Head of caudate nucleus (tissue), 42 donors: ENCODE measurements around the gene MPHOSPH9.

ENCODE experiments used
- DNase-seq, 42 donors: peaks; one replicate each; pipeline versions ENCODE4 v3.0.0 to v3.0.0-alpha.2; 2020 to 2021; ENCODE audit warnings: mixed read lengths in 7 of 42
- intact Hi-C: fragments of 100-400 bp; cut with DNase I; formaldehyde crosslinking; loops from one replicate; pipeline ENCODE4 v1.15.0; 2022

Gene MPHOSPH9

GRCh38 chr12:123140676-123141614 is 92.0 kb downstream of the MPHOSPH9 start:
- DNase-seq: peak in 2 of 42 donors; percentile 18 to 36
- intact Hi-C loops: no loop called here

- DNase-seq: peak in 4 of 42 donors; percentile 16 to 45 (median 30)
- intact Hi-C loops: no loop called here
Measured at GRCh38 chr12:123139926-123140675, 92.8 kb downstream of the MPHOSPH9 start.

DNA sequence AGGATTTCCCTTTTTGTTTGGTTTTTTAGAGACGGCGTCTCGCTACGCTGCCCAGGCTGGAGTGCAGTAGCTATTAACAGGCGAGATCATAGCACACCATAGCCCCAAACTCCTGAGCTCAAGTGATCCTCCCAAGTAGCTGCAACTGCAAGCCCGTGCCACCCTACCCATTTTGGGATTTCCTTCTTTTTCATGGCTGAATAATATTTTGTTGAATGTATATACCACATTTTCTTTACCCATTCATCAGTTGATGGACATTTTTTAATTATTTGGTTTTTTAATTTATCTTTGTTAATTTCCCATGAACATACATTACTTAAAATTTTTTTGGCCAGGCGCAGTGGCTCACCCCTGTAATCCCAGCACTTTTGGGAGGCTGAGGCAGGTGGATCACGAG is 97.3 kb downstream of the MPHOSPH9 start:
- no peak for DNase-seq
- intact Hi-C loops: no loop called here

GRCh38 chr12:123134826-123135225 is 98.1 kb downstream of the MPHOSPH9 start:
- no peak for DNase-seq
- intact Hi-C loops: no loop called here

- DNase-seq: no peak
- intact Hi-C loops: no loop called here
Measured at GRCh38 chr12:123134271-123134671, 98.7 kb downstream of the MPHOSPH9 start.

DNA sequence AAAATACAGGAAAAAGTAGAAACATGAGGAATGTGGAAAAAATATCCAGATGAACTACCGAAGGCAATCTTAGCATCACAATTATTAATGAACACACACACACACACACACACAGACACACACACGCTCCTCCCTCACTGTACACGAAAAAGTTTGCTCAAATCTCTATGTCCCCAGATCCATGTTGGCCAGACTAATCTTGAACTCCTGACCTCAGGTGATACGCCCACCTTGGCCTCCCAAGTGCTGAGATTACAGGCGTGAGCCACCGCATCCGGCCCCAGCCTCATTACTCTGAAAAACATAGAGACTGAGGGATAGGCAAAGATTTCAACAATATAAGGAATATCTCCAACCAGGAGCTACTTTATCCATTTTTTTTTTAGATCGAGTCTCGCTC is 99.2 kb downstream of the MPHOSPH9 start:
- intact Hi-C loops: no loop called here
- DNase-seq: no peak

DNA sequence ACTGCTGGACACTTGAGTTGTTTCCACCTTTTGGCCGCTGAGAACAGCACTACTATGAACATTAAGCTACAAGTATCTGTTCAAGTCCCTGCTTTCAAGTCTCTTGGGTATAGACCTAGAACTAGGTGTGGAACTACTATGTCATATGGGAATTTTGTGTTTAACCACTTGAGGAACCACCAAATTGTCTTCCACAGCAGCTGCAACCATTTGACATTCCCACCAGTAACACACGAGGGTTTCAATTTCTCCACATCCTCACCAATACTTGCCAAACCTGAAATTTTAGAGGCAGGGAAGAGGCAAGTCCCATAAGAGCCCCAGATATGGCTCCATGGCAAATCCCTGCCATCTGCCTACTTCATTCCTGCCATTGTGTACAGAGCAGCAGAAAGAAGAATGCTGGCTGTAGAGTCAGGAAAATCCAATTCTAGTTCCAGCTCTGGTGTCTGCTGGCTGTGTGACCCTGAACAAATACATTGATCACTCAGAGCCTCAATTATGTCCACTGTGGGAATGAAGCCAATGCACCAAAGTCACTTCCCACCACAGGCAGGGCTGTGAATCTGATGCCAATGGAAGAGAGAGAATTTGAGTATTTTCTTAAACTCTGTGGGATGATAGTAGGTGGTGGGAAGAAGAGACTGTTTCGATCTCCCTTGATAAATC is 99.9 kb downstream of the MPHOSPH9 start:
- no peak for DNase-seq
- intact Hi-C loops: no loop called here

DNA sequence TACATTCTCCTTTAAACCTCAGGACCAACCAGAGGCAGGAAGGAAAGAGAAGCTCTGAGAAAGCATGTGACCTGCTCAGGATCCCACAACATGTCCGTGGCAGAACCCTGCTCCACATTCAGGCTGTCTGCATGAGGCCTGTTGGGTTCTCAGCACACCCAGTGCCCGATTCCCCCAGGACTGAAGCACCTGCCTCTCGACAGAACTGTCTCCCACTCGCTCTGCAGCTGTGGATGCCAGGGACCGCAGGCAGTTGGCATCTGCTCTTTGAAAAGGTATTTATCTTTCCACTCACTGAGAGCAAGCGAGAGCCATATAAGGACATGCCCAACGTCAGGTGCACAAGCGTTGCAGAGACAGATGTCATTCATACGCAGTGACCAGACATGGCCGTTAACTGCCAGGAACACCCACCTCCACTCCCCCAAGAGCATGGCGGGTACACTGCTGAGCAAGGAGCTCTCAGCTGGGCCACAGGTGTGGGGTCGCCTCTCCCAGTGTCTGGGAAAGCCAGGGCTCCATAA is 101.0 kb downstream of the MPHOSPH9 start:
- intact Hi-C loops: no loop called here
- DNase-seq: peak in 7 of 42 donors; percentile 25 to 55 (median 35)

GRCh38 chr12:123131291-123131832 is 101.6 kb downstream of the MPHOSPH9 start:
- intact Hi-C loops: no loop called here
- DNase-seq: no peak

DNA sequence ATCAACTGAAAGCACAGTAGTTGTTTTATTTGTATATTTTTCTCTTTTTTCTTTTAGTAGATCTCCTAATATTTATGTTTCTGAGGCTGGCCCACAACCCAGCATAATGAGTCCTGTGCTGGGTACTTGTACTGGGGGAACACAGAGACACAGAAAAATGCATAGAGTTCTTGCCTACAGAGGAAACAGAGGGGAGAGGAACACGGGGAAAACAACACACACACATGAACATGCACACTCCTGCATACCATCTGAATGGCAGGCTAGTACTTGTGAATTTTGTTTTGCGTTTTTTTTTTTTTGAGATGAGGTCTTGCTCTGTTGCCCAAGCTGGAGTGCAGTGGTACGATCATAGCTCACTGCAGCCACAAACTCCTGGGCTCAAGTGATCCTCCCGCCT is 103.3 kb downstream of the MPHOSPH9 start:
- intact Hi-C loops: no loop called here

GRCh38 chr12:123127182-123127495 is 105.8 kb downstream of the MPHOSPH9 start:
- intact Hi-C loops: no loop called here
- no peak for DNase-seq

More for the DNA sequence above, 103.3 kb downstream of the MPHOSPH9 start:
- no peak for DNase-seq

GRCh38 chr12:123126294-123127181 is 106.4 kb downstream of the MPHOSPH9 start:
- intact Hi-C loops: no loop called here

GRCh38 chr12:123122626-123123025 is 110.3 kb downstream of the MPHOSPH9 start:
- DNase-seq: no peak
- intact Hi-C loops: no loop called here

More at GRCh38 chr12:123126294-123127181, 106.4 kb downstream of the MPHOSPH9 start:
- peak in 5 of 42 donors; percentile 25 to 77 (median 47) for DNase-seq

- DNase-seq: no peak
- intact Hi-C loops: no loop called here
Measured at GRCh38 chr12:123121670-123122069, 111.3 kb downstream of the MPHOSPH9 start.

- intact Hi-C loops: no loop called here
- DNase-seq: no peak
Measured at GRCh38 chr12:123120452-123121166, 112.3 kb downstream of the MPHOSPH9 start.

DNA sequence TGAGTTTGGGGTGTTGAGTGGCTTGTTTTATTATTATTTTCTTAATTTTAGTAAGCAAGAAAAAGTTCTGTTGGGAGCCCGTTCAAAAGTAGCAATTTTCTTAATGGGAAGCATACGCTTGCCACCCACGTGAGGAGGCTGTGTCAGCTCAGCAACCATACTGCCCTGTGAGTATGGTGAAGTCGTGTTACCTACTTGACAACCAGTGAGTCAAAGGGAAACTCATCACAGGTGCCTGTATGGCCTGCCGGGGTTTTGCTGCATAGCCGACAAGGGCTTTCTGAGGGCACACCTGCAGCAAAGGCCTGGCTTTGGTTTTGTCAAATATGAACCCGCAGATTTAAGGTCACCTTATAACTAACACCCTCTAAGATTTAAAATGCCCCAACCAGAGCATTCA is 113.1 kb downstream of the MPHOSPH9 start:
- DNase-seq: peak in 2 of 42 donors; percentile 38 to 52
- intact Hi-C loops: no loop called here

DNA sequence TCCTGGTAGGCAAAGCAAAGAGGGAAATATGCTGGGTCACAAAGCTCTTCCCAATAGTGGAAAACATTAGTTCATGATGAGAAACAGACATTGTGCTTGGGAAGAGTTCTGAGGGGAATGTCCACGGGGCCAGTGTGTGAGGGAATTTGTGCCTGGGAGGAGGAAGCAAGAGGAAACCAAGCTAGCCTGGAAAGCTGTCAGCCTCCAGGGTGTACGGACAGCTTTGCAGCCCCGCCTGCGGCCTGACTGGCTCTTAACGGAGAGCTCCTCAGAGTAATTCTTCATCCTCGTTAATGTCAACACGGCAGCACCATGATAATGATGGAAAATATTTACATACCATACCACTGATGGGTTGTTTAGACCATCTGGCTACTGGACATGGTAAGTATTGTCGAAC is 114.4 kb downstream of the MPHOSPH9 start:
- intact Hi-C loops: no loop called here
- no peak for DNase-seq
